Measurements from ENCODE around the gene DACT1.
"Not testable (repeated sequence)": the region's sequence is repeated elsewhere in the genome, so short reads cannot be mapped to it uniquely, and the experiment has no call there.

The DACT1 gene

DNA sequence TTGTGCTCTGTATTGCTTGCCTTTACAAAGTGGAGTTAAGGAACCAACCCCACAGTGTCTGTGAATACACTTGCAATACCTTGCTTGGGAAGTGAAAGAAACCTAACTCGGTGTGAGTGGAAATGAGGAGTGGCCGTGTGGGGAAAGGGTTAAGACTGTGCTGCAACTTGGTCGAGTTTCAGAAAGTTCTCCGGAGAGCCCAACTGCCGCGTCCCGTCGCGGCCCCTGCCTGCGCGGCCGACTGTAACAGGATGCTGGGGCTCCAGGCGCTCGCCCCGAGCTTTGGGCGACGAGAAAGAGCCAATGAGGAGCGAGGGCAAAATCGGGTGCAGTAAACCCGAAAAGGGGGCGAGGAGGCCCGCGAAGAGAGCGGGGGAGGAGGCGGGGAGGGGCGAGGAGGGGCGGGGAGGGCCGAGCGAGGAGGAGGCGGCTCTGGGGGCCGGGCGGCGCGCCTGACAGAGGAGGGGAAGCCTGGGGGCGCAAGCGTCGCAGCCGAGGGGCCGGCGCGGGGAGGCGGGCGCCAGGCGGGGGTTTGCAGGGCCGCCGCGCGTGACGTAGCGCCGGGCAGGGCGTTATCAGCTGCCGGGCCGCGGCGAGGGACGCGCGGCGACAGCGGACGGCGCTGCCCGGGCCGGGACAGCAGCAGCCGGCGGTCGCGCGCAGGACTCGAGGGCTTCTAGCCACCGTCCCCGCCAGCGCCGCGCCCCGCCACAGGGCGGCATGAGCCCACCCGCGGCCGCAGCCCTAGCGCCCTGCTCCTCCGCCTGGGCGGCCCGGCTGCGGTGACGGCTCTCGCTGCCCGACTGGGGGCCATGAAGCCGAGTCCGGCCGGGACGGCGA lies at the start of gene DACT1:
TSS of gene DACT1 (plus strand) at position 572 of the 840 bp plus-strand sequence. CDS start at position 813, 241 bp downstream.
- DNase-seq: peak; percentile 49 to 51

DNA sequence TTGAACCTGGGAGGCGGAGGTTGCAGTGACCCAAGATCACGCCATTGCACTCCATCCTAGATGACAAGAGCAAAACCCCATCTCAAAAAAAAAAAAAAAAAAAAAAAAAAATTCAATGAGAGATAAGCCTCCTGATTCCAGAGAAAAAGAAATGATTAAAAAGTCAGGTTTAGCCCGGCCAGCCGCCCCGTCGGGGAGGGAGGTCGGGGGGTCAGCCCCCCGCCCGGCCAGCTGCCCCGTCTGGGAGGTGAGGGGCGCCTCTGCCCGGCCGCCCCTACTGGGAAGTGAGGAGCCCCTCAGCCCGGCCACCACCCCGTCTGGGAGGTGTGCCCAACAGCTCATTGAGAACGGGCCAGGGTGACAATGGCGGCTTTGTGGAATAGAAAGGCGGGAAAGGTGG lies 49.4 kb upstream of the DACT1 start:
- DNase-seq: not testable (repeated sequence)

- no peak for DNase-seq
These were observed 43.8 kb upstream of the DACT1 start for GRCh38 chr14:58593977-58594376.

GRCh38 chr14:58597041-58597440 lies 40.7 kb upstream of the DACT1 start:
- DNase-seq: no peak

DNA sequence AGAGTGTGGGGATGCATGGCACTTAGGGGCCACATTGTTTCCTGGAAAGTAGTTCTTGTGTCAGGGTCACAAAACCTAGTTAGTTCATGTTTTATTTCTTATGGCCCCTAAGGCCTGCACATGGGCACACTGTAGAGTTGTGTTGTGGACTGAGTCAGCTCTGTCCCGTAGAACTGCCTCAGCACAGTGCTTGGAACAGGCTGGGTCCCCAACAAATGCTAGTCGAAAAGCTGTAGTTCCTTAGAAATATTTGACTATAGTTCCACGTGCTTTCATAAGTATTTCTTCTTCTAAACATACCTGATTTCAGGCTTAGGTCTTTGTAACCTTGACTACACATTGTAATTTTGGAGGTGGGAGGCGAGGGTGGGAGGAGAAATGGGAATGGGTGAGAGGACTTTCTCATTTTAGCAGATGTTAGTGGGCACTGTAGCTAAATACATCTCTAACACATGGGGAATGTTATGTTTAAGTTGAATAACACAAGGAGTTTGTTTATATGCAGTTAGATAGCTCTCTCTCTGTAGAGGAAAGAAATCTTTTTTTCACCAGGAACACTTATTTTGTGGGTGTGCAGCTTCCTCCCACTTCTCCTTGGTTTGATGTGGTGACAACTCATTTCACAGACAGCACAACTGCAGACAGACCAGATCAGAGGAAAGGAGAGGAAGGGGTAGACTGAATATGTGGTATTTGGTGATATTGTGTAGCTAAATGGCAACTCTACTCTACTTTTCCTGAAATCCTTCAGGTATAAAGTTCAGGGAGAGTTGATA lies 39.5 kb upstream of the DACT1 start:
- peak in 1 of 2 donors; percentile 19 for DNase-seq

DNA sequence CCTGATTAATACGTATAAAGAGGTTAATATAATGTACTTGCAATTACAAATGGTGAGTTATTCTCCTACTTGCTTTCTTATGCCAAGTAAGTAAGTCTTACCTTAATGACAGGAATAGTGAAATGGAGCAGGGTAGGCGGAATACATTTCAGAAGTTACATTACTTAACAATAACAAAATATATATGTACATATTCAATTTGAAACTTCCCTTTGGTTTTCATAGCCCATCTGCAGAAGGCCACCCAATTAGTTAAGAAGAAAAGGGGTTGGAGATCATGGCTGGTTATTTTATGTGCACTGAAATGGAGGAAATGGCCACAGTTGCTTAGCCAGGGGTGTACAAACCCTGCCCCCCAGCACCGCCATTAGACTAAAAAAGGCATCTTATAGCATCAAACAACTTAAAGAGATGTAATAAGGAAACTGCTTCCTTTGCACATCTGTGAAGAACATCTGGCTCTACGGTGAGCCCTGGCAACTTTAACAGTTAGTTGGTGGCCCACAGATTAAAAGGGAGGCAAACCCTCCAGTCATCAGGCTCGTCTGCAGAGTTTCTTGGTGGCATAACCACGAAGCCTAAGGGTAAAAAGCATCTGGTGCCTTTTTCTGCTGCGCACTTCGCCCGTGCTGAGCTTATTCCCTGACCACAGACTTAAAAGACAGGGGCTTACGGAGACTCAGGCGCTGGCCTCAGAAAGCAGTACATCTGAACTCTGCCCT lies 38.8 kb upstream of the DACT1 start:
- DNase-seq: no peak

GRCh38 chr14:58599707-58600106 lies 38.1 kb upstream of the DACT1 start:
- DNase-seq: no peak

DNA sequence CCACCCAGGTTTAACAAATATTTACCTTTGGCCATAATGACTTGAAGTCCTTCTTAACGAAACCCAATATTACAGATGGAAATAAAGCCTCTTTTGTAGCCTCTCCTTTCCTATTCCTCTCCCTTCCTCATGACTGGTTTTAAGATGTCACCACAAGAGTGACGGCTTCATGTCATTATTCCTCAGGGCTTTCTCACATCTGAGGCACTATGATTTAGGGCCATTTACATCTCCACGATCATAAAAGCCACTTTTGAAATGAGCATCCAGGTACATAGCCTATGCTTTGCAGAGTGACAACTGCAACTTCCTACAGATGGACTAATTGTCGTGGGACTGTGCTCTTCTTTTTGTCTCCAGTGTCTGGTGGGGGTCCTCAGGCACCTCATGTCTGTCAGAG lies 32.3 kb upstream of the DACT1 start:
- DNase-seq: no peak

- no peak for DNase-seq
These were observed 30.4 kb upstream of the DACT1 start for GRCh38 chr14:58607131-58607951.

DNA sequence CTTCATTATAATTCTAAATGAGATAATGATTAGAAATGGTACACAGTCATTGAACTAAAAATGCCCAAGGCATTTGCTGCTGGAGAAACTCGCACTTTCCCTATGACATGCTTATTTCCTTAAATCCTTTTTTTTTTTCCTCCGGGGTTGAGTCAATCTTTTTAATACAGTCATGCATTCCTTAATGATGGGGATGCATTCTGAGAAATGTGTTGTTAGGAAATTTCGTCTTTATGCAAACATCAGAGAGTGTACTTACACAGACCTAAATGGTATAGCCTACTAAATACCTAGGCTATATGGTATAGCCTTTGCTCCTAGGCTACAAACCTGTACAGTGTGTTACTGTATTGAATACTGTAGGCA lies 29.8 kb upstream of the DACT1 start:
- DNase-seq: no peak

DNA sequence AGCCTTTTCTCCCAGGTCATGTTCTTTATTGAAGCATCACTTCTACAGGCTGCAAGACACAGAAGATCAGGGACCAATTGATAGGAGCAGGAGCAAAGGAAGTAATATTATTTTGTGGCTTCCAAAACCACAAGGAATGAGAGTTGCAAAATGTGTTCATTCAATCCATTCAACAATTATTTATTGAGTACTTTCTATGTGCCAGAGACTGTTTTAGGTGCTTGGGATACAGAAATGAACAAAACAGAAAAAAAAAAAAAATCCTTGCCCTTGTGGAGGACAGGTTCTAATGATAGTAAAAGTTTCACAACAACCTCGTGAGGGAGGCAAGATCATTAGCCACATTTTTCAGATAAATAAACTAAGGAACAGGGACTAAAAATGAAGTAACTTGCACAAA lies 20.1 kb upstream of the DACT1 start:
- DNase-seq: no peak

- DNase-seq: no peak
These were observed 17.8 kb upstream of the DACT1 start for GRCh38 chr14:58620011-58620410.

DNA sequence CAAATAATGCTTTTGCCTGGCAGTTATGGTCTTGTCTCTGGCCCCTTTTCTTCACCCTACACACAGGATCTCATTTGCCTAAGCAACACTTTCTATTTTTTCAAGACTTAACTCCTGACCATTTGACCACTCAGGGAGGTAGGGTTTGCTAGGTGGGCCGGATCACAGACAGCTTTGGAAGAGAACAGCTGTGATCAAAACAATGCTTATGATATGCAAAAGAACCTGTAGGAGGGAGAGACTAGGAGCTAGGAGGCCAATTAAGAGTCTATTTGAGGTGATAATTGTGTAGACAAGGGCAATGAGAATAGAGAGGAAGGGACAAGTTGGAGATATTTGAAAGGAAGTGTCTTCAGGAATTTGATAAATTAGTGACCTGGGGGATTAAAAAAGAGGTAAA lies 12.3 kb upstream of the DACT1 start:
- DNase-seq: no peak

DNA sequence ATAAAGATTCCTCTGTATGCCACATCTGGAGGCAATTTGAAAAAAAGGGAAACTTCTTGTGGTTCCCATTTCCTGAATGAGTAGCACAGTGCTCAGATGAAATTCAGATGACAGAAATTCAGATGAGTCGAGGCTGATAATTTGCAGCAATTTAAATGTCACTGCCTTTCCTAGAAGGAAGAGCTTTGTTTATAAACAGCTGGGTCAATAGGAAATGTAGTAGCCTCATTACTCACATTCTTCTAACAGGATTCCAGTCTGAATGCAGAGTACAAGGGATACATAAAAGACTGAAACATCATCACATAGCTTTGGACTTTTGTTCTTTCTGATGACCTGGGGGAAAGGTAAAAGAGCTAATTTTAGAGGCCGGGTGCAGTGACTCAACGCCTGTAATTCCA lies 11.3 kb upstream of the DACT1 start:
- DNase-seq: no peak

- DNase-seq: no peak
These were observed 9.4 kb upstream of the DACT1 start for GRCh38 chr14:58628406-58628805.

DNA sequence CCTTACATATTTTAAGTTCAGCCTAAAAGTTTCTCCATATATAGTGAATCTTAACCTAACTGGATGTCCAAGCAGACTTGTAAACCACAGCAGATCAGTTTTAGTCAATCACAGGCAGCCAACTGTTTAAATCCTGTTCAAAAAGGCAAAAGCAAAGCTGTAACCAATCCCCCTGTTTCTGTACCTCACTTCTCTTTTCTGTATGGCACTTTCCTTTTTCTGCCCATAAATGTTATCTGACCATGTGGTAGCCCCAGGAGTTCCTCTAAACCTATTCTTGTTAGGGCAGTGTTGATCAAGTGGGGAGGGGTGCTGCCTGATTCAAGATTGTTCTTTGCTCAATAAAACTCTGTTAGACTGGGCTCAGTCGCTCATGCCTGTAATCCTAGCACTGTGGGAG lies 8.5 kb upstream of the DACT1 start:
- no peak for DNase-seq

- no peak for DNase-seq
These were observed 6.0 kb upstream of the DACT1 start for GRCh38 chr14:58631732-58632131.

DNA sequence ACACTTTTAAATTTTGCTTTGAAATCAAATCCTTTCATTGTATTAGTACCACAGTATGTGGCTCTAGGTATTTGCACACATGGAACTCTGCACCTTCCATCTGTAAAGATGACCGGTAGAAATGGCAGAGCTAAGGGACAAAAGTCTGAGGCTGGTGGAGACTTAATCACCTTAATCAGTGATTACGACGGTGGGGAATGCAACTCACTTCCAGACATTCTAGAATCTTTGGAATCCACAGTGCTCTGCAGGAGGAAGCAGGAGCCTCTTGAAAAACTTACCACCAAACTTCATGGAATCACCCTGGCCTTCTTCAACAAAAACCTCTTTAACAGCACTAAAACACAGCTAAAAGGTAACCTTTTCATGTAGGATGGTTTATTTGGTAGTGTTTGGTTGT lies 3.9 kb upstream of the DACT1 start:
- no peak for DNase-seq

GRCh38 chr14:58634406-58635090 lies 3.2 kb upstream of the DACT1 start:
- no peak for DNase-seq

- DNase-seq: no peak
These were observed 2.5 kb upstream of the DACT1 start for GRCh38 chr14:58635091-58635830.

GRCh38 chr14:58636129-58636528 lies 1.6 kb upstream of the DACT1 start:
- no peak for DNase-seq

All from hippocampal formation (tissue), 2 donors.